ENCODE data around the gene EPSTI1. TPM values are rescaled to one million over a fixed set of nuclear protein-coding genes. Genes with fewer than 3 reads are reported as not detected.
"Not testable (repeated sequence)": the region's sequence is repeated elsewhere in the genome, so short reads cannot be mapped to it uniquely, and the experiment has no call there.

EPSTI1 gene, protein sequence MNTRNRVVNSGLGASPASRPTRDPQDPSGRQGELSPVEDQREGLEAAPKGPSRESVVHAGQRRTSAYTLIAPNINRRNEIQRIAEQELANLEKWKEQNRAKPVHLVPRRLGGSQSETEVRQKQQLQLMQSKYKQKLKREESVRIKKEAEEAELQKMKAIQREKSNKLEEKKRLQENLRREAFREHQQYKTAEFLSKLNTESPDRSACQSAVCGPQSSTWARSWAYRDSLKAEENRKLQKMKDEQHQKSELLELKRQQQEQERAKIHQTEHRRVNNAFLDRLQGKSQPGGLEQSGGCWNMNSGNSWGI
- total RNA-seq (2022) = not detected in 2 replicates
- percentile 13 among the genes with signal in this experiment for Bru-seq, nascent RNA
- BruChase-seq, experiment 1, labeled RNA remaining after a 6-hour chase = percentile 8 among the genes with signal in this experiment
- percentile 9 among the genes with signal in this experiment for BruChase-seq, experiment 2, labeled RNA remaining after a 2-hour chase
- long read RNA-seq = 0 reads

DNA sequence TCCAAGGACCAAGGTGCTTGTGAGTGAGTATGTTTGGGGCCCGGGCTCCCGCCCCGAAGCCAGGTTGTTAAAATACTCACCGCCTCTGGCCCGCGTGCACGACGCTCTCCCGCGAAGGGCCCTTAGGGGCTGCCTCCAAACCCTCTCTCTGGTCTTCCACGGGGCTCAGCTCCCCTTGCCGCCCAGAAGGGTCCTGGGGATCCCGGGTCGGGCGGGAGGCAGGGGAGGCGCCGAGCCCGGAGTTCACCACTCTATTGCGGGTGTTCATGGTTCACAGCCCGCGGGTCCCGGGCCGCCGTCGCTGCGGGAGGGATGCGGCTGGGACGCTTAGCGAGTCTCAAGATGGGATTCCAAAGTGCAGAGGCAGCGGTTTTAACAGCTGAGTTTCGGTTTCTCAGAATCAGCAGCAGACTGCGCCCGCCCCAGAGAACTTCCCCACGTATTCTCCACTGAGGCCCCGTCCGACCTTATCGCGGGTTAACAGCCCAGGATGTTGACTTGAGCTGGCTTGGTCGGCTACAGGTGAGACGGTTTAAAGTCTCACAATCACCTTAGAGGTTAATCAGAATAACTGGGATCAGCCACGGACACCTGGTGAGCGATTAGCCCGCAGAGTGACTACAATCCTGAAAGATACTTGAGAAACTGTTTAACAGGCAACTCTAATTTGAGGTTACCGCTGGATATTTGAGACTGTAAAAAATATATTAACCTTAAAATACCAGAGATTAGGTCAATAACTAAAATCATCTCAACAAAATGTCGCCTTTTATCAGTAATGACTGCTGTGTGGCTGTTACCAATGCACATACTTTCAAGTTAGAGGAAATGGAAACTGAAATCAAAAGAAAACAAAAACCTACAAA, at the start of gene EPSTI1:
EPSTI1 (minus strand) TSS at position 344 of the 866 bp plus-strand sequence; CDS start at position 268, 76 bp downstream.
- Mint-ChIP-seq H3K4me1 (ENCODE audit: insufficient read depth, unreplicated experiment) (peaks cover 16% of the 10 kb centered on the region), H3K36me3 (ENCODE audit: insufficient read depth, unreplicated experiment) (no peaks in the 10 kb centered on the region), H3K27ac (ENCODE audit: low read depth, unreplicated experiment) (peak within 1 kb of the TSS; percentile 50), H3K4me3 (ENCODE audit: unreplicated experiment) (no peak within 1 kb of the TSS), H3K9me3 (ENCODE audit: unreplicated experiment) (no peaks in the 10 kb centered on the region), H3K27me3 (ENCODE audit: insufficient read depth, unreplicated experiment) (no peaks in the 10 kb centered on the region)
- BruUV-seq (replicated peaks) = no TSS peak
- POLR2A ChIA-PET = no interaction called here
- no peak for DNase-seq (ENCODE audit: unreplicated experiment)
- intact Hi-C loops (cut with micrococcal nuclease) = loop anchor here (10.0 kb wide), 1 partner anchor 97 kb away; no protein-coding TSS in a partner anchor
- CTCF ChIA-PET = interaction anchor here (0.6 to 1.6 kb wide), 3 partner anchors 9 to 332 kb away, joined by 3 to 4 read pairs (median 3); no protein-coding TSS in a partner anchor
- TF ChIP-seq, protein P1, sequence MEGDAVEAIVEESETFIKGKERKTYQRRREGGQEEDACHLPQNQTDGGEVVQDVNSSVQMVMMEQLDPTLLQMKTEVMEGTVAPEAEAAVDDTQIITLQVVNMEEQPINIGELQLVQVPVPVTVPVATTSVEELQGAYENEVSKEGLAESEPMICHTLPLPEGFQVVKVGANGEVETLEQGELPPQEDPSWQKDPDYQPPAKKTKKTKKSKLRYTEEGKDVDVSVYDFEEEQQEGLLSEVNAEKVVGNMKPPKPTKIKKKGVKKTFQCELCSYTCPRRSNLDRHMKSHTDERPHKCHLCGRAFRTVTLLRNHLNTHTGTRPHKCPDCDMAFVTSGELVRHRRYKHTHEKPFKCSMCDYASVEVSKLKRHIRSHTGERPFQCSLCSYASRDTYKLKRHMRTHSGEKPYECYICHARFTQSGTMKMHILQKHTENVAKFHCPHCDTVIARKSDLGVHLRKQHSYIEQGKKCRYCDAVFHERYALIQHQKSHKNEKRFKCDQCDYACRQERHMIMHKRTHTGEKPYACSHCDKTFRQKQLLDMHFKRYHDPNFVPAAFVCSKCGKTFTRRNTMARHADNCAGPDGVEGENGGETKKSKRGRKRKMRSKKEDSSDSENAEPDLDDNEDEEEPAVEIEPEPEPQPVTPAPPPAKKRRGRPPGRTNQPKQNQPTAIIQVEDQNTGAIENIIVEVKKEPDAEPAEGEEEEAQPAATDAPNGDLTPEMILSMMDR (IDR thresholded peaks at IDR 0.05; ENCODE audit: unreplicated experiment) = no peak

DNA sequence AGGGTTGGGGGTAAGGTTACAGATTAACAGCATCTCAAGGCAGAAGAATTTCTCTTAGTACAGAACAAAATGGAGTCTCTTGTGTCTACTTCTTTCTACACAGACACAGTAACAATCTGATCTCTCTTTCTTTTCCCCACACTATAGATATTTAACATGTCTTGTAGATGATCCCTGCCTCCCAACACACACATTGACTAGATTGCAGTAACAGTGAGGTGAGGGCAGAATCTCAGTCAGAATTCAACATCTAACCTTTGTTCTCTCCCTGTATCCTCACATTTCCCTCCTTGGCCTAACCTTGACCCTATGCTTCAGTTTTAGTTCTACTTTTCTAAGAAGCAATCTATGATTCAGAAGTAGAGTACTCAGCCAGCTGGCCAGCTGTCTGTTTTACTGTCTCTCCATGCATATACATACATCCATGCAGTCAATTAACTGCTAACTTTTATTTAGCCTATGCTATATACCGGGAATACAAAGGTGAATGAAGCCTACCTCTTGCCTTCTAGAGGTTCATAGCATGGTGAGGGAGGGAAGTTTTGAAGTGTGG, 49.4 kb upstream of the EPSTI1 start:
- H3K9me3 Mint-ChIP-seq (ENCODE audit: unreplicated experiment) = no peaks in the 10 kb centered on the region
- BruUV-seq (replicated peaks) = no TSS peak
- H3K4me3 Mint-ChIP-seq (ENCODE audit: unreplicated experiment) = no peak overlapping the region
- TF ChIP-seq, protein P1 (IDR thresholded peaks at IDR 0.05; ENCODE audit: unreplicated experiment) = no peak
- DNase-seq (ENCODE audit: unreplicated experiment) = no peak
- peaks cover 22% of the 10 kb centered on the region for H3K36me3 Mint-ChIP-seq (ENCODE audit: insufficient read depth, unreplicated experiment)
- H3K4me1 Mint-ChIP-seq (ENCODE audit: insufficient read depth, unreplicated experiment) = peaks cover 62% of the 10 kb centered on the region
- H3K27me3 Mint-ChIP-seq (ENCODE audit: insufficient read depth, unreplicated experiment) = no peaks in the 10 kb centered on the region
- POLR2A ChIA-PET = interaction anchor here (0.6 to 1.3 kb wide), 3 partner anchors 17 to 186 kb away, joined by 3 read pairs; no protein-coding TSS in a partner anchor
- peak overlapping the region; percentile 96 for H3K27ac Mint-ChIP-seq (ENCODE audit: low read depth, unreplicated experiment)
- CTCF ChIA-PET = interaction anchor here (2.4 kb wide), 1 partner anchor 72 kb away, joined by 5 read pairs; no protein-coding TSS in a partner anchor
- intact Hi-C loops (cut with micrococcal nuclease) = no loop called here

DNA sequence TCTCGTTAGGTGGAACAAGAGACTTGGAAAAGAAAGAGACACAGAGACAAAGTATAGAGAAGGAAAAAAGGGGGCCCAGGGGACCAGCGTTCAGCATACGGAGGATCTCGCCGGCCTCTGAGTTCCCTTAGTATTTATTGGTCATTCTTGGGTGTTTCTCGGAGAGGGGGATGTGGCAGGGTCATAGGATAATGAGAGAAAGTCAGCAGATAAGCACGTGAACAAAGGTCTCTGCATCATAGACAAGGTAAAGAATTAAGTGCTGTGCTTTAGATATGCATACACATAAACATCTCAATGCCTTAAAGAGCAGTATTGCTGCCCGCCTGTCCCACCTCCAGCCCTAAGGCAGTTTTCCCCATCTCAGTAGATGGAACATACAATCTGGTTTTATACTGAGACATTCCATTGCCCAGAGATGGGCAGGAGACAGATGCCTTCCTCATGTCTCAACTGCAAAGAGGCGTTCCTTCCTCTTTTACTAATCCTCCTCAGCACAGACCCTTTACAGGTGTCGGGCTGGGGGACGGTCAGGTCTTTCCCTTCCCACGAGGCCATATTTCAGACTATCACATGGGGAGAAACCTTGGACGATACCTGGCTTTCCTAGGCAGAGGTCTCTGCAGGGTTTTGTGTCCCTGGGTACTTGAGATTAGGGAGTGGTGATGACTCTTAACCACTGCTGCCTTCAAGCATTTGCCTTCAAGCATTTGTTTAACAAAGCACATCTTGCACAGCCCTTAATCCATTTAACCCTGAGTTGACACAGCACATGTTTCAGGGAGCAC, 48.7 kb upstream of the EPSTI1 start:
- peaks cover 17% of the 10 kb centered on the region for H3K36me3 Mint-ChIP-seq (ENCODE audit: insufficient read depth, unreplicated experiment)
- ChIA-PET CTCF (interaction anchor here (2.4 kb wide), 1 partner anchor 71 kb away, joined by 5 read pairs; no protein-coding TSS in a partner anchor), POLR2A (interaction anchor here (0.8 to 1.1 kb wide), 2 partner anchors 8 to 38 kb away, joined by 3 read pairs; no protein-coding TSS in a partner anchor)
- H3K27me3 Mint-ChIP-seq (ENCODE audit: insufficient read depth, unreplicated experiment); DNase-seq (ENCODE audit: unreplicated experiment); H3K4me3 Mint-ChIP-seq (ENCODE audit: unreplicated experiment); H3K9me3 Mint-ChIP-seq (ENCODE audit: unreplicated experiment); BruUV-seq (replicated peaks); intact Hi-C loops (cut with micrococcal nuclease): not testable (repeated sequence)
- H3K27ac Mint-ChIP-seq (ENCODE audit: low read depth, unreplicated experiment) = peak overlapping the region; percentile 96
- peaks cover 55% of the 10 kb centered on the region for H3K4me1 Mint-ChIP-seq (ENCODE audit: insufficient read depth, unreplicated experiment)

DNA sequence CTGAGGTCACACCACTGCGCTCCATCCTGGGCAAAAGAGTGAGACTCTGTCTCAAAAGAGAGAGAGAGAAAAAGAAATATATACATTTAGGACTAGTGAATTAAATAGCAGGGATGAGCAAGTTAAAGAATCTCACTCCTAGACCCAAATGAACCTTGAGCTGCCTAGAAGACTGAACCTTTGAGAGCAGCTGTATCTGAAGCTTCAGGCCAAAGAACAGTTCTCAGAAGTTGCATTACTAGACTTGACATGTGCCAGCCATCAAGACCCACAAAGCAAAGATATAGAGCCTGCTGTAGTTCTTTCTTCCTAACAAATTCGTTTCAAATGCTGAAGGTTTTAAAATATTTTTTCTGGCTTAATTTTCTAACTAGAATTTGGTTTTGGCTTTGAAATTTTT, 47.9 kb upstream of the EPSTI1 start:
- no peak overlapping the region for H3K4me3 Mint-ChIP-seq (ENCODE audit: unreplicated experiment)
- H3K4me1 Mint-ChIP-seq (ENCODE audit: insufficient read depth, unreplicated experiment) = peaks cover 53% of the 10 kb centered on the region
- H3K27ac Mint-ChIP-seq (ENCODE audit: low read depth, unreplicated experiment) = peak overlapping the region; percentile 96

More for the DNA sequence above, 47.9 kb upstream of the EPSTI1 start:
- no TSS peak for BruUV-seq (replicated peaks)
- Mint-ChIP-seq H3K27me3 (ENCODE audit: insufficient read depth, unreplicated experiment) (no peaks in the 10 kb centered on the region), H3K36me3 (ENCODE audit: insufficient read depth, unreplicated experiment) (peaks cover 12% of the 10 kb centered on the region), H3K9me3 (ENCODE audit: unreplicated experiment) (no peaks in the 10 kb centered on the region)
- ChIA-PET CTCF (interaction anchor here (0.6 kb wide), 1 partner anchor 48 kb away, joined by 3 read pairs; no protein-coding TSS in a partner anchor), POLR2A (interaction anchor here (1.1 to 1.2 kb wide), 2 partner anchors 9 to 43 kb away, joined by 3 to 4 read pairs; no protein-coding TSS in a partner anchor)
- DNase-seq (ENCODE audit: unreplicated experiment) = no peak
- intact Hi-C loops (cut with micrococcal nuclease) = no loop called here
- TF ChIP-seq, protein P1 (IDR thresholded peaks at IDR 0.05; ENCODE audit: unreplicated experiment) = no peak
